H1 (cell line): ENCODE measurements around the gene FAR1. TPM values are rescaled to one million over a fixed set of nuclear protein-coding genes. Genes with fewer than 3 reads are reported as not detected.

Source experiments
- CTCF ChIA-PET: fragments of 300-600 bp; sonication (Branson Sonifier 250); formaldehyde crosslinking; loops from one replicate; lab custom pipeline; 2021; ENCODE audit not compliant: partially characterized antibody; lab: Charles Lee
- POLR2A ChIA-PET: fragments of 300-600 bp; sonication (Branson Sonifier 250); formaldehyde crosslinking; loops from one replicate; lab custom pipeline; 2021; ENCODE audit warnings: inconsistent platforms; ENCODE audit not compliant: partially characterized antibody; lab: Charles Lee
- DNase-seq, 2 experiments: peaks; one replicate each; pipeline versions ENCODE4 v3.0.0 to v3.0.0-alpha.2; 2010 to 2022; ENCODE audit warnings: low spot score in 2 of 2, low read depth in 1 of 2, mixed read lengths in 1 of 2
- FAIRE-seq: peaks from 2 replicates; lab custom pipeline; 2011; peaks lifted over from hg19 to GRCh38; lab: Jason Lieb, UNC
- H2AFZ ChIP-seq: 2 replicates; pipeline ENCODE4 v1.8.1; 2012; ENCODE audit warnings: low read length, inconsistent platforms
- H2AK5ac ChIP-seq: 2 replicates; pipeline ENCODE4 v1.6.1; 2013; ENCODE audit warnings: low read depth, low read length
- H2BK120ac ChIP-seq: replicated peaks from 2 replicates; pipeline ENCODE3; 2013; ENCODE audit warnings: low read depth, low read length, inconsistent platforms
- H2BK12ac ChIP-seq: 2 replicates; pipeline ENCODE4 v1.6.1; 2013; ENCODE audit warnings: low read depth, low read length
- H2BK15ac ChIP-seq: 2 replicates; pipeline ENCODE4 v1.6.1; 2013; ENCODE audit warnings: low read length
- H2BK20ac ChIP-seq: 2 replicates; pipeline ENCODE4 v1.6.1; 2013; ENCODE audit warnings: low read length
- H2BK5ac ChIP-seq: 2 replicates; pipeline ENCODE4 v1.6.1; 2013; ENCODE audit warnings: low read depth, low read length
- H3K14ac ChIP-seq: 2 replicates; pipeline ENCODE4 v1.6.1; 2013; ENCODE audit warnings: inconsistent platforms; ENCODE audit not compliant: insufficient read length
- H3K18ac ChIP-seq: 2 replicates; pipeline ENCODE4 v1.6.1; 2013; ENCODE audit warnings: low read length; ENCODE audit errors: extremely low read depth
- H3K23ac ChIP-seq: 2 replicates; pipeline ENCODE4 v1.6.1; 2013; ENCODE audit warnings: inconsistent platforms; ENCODE audit not compliant: insufficient read length
- H3K23me2 ChIP-seq: 2 replicates; pipeline ENCODE4 v1.6.1; 2013; ENCODE audit warnings: low read depth, low read length
- H3K27ac ChIP-seq: 2 replicates; pipeline ENCODE4 v1.6.1; 2011; ENCODE audit warnings: low read depth, low read length, inconsistent platforms
- H3K27me3 ChIP-seq, 4 experiments: replicated peaks in 1 of 4; 1 replicate in 1 of 4; 2 replicates in 3 of 4; pipeline versions ENCODE4 v1.6.1 to v1.8.1; 2011 to 2013; ENCODE audit warnings: low read length in 3 of 4, mild to moderate bottlenecking in 3 of 4, inconsistent platforms in 2 of 4, mixed read lengths in 2 of 4, moderate library complexity in 1 of 4; ENCODE audit not compliant: control insufficient read depth in 3 of 4, insufficient read depth in 3 of 4; ENCODE audit errors: extremely low read depth in 1 of 4
- H3K36me3 ChIP-seq, 4 experiments: 2 replicates each; pipeline versions ENCODE4 v1.6.1 to v1.8.1; 2011 to 2013; ENCODE audit warnings: mild to moderate bottlenecking in 4 of 4, low read length in 3 of 4, moderate library complexity in 2 of 4, control low read depth in 1 of 4, inconsistent platforms in 1 of 4; ENCODE audit not compliant: insufficient read depth in 4 of 4, control insufficient read depth in 2 of 4
- H3K4ac ChIP-seq: replicated peaks from 2 replicates; pipeline ENCODE3; 2013; ENCODE audit warnings: low read length, low read depth, mixed read lengths, inconsistent platforms; ENCODE audit not compliant: insufficient read length
- H3K4me1 ChIP-seq, 4 experiments: replicated peaks in 1 of 4; 1 replicate in 1 of 4; 2 replicates in 3 of 4; pipeline versions ENCODE4 v1.6.1 to v1.8.1; 2011 to 2013; ENCODE audit warnings: low read length in 3 of 4, inconsistent platforms in 2 of 4, mixed read lengths in 1 of 4; ENCODE audit not compliant: insufficient read depth in 4 of 4, control insufficient read depth in 3 of 4
- H3K4me2 ChIP-seq, 2 experiments: 2 replicates each; pipeline versions ENCODE4 v1.6.1 to v1.8.1; 2011 to 2013; ENCODE audit warnings: low read depth in 2 of 2, low read length in 2 of 2, control low read depth in 1 of 2, inconsistent platforms in 1 of 2, mild to moderate bottlenecking in 1 of 2; ENCODE audit not compliant: insufficient read depth in 1 of 2
- H3K4me3 ChIP-seq, 4 experiments: fragments of 200-600, 300-600 bp in 1 of 4; sonication (generic), shearing (Covaris generic), sonication (Bioruptor Twin) in 1 of 4; 2 replicates each; pipeline versions ENCODE4 v1.5.1 to v1.8.1; 2011 to 2016; ENCODE audit warnings: low read length in 4 of 4, low read depth in 3 of 4, control low read depth in 2 of 4, inconsistent platforms in 2 of 4, mild to moderate bottlenecking in 2 of 4, mixed read lengths in 1 of 4, moderate library complexity in 1 of 4; ENCODE audit not compliant: insufficient read depth in 2 of 4; ENCODE audit errors: extremely low read depth in 1 of 4
- H3K56ac ChIP-seq: replicated peaks from 2 replicates; pipeline ENCODE3; 2013; ENCODE audit warnings: low read depth, mild to moderate bottlenecking, mixed read lengths, low read length, inconsistent platforms; ENCODE audit not compliant: insufficient read length
- H3K79me1 ChIP-seq: 2 replicates; pipeline ENCODE4 v1.6.1; 2013; ENCODE audit warnings: low read depth, low read length, control low read depth
- H3K79me2 ChIP-seq, 2 experiments: 2 replicates each; pipeline versions ENCODE4 v1.6.1 to v1.8.1; 2012 to 2013; ENCODE audit warnings: low read length in 2 of 2, mild to moderate bottlenecking in 2 of 2, inconsistent platforms in 1 of 2; ENCODE audit not compliant: insufficient read depth in 2 of 2, control insufficient read depth in 1 of 2
- H3K9ac ChIP-seq, 4 experiments: replicated peaks in 1 of 4; 1 replicate in 1 of 4; 2 replicates in 3 of 4; pipeline versions ENCODE4 v1.6.1 to v1.8.1; 2011 to 2013; ENCODE audit warnings: low read depth in 3 of 4, low read length in 3 of 4, control low read depth in 2 of 4, mild to moderate bottlenecking in 2 of 4, moderate library complexity in 2 of 4, inconsistent platforms in 1 of 4; ENCODE audit errors: extremely low read depth in 1 of 4
- H3K9me3 ChIP-seq, 2 experiments: 2 replicates each; pipeline versions ENCODE4 v1.6.1 to v1.8.1; 2012 to 2013; ENCODE audit warnings: mild to moderate bottlenecking in 2 of 2, moderate library complexity in 2 of 2, control low read depth in 1 of 2, inconsistent platforms in 1 of 2, low read depth in 1 of 2, low read length in 1 of 2, mixed read lengths in 1 of 2; ENCODE audit not compliant: insufficient read depth in 2 of 2
- H4K20me1 ChIP-seq, 2 experiments: replicated peaks in 1 of 2; 2 replicates each; pipeline versions ENCODE3 to v1.8.1; 2011 to 2013; ENCODE audit warnings: inconsistent platforms in 2 of 2, low read length in 2 of 2, mild to moderate bottlenecking in 1 of 2; ENCODE audit not compliant: insufficient read depth in 2 of 2, control insufficient read depth in 1 of 2
- H4K5ac ChIP-seq: 2 replicates; pipeline ENCODE4 v1.6.1; 2013; ENCODE audit warnings: low read length, low read depth, mixed read lengths, inconsistent platforms; ENCODE audit not compliant: insufficient read length
- H4K8ac ChIP-seq: 2 replicates; pipeline ENCODE4 v1.8.0; 2013; ENCODE audit warnings: mild to moderate bottlenecking, moderate library complexity, low read length, inconsistent platforms; ENCODE audit not compliant: insufficient read depth; ENCODE audit errors: extremely low read depth
- H4K91ac ChIP-seq: replicated peaks from 2 replicates; pipeline ENCODE3; 2013; ENCODE audit warnings: low read length, mixed read lengths, inconsistent platforms; ENCODE audit not compliant: insufficient read length
- CBX5 ChIP-seq: fragments of 300-800, 300-1000 bp; sonication (generic); IDR thresholded peaks from 2 replicates; pipeline ENCODE4 v1.7.1; 2016; ENCODE audit warnings: antibody characterized with exemption, low read length, low read depth
- CHD1 ChIP-seq: IDR thresholded peaks from 2 replicates; pipeline ENCODE4 v1.6.1; 2012; ENCODE audit warnings: low read depth, low read length, improper control_type of control experiment
- CREB1 ChIP-seq: IDR thresholded peaks from 2 replicates; pipeline ENCODE4 v1.6.1; 2012; ENCODE audit warnings: inconsistent platforms
- CTBP2 ChIP-seq: IDR thresholded peaks from 2 replicates; pipeline ENCODE4 v1.7.0; 2011; ENCODE audit warnings: borderline replicate concordance, mild to moderate bottlenecking, moderate library complexity, mixed read lengths, low read length; ENCODE audit not compliant: insufficient read depth, insufficient read length
- EP300 ChIP-seq, 2 experiments: IDR thresholded peaks; 1 replicate in 1 of 2; 2 replicates in 1 of 2; pipeline ENCODE4 v1.6.1; 2011 to 2012; ENCODE audit warnings: low read depth in 2 of 2, low read length in 2 of 2, mild to moderate bottlenecking in 2 of 2, borderline replicate concordance in 1 of 2, inconsistent platforms in 1 of 2, moderate library complexity in 1 of 2
- NANOG ChIP-seq: IDR thresholded peaks from 2 replicates; pipeline ENCODE4 v1.6.1; 2011; ENCODE audit warnings: low read length, low read depth, mild to moderate bottlenecking, inconsistent platforms; ENCODE audit not compliant: insufficient read depth, poor library complexity, severe bottlenecking
- NRF1 ChIP-seq: IDR thresholded peaks from 2 replicates; pipeline ENCODE4 v1.6.1; 2011; ENCODE audit warnings: mild to moderate bottlenecking, low read depth, low read length, improper control_type of control experiment
- PHF8 ChIP-seq: fragments of 200-600 bp; sonication (generic); conservative IDR thresholded peaks from 2 replicates; pipeline ENCODE4 v1.7.1; 2012; ENCODE audit warnings: low read depth, mild to moderate bottlenecking, inconsistent platforms, low read length, moderate library complexity
- POU5F1 ChIP-seq: IDR thresholded peaks from 2 replicates; pipeline ENCODE4 v1.6.1; 2011; ENCODE audit warnings: low read depth, mild to moderate bottlenecking, low read length, moderate library complexity
- RFX5 ChIP-seq: IDR thresholded peaks from 2 replicates; pipeline ENCODE4 v1.6.1; 2011; ENCODE audit warnings: low read depth, low read length, improper control_type of control experiment, borderline replicate concordance
- SIN3A ChIP-seq, 2 experiments: IDR thresholded peaks in 1 of 2; conservative IDR thresholded peaks in 1 of 2; 2 replicates each; pipeline ENCODE4 v1.6.1; 2011 to 2012; ENCODE audit warnings: low read length in 2 of 2, improper control_type of control experiment in 1 of 2, low read depth in 1 of 2, mild to moderate bottlenecking in 1 of 2
- SP2 ChIP-seq: IDR thresholded peaks from 2 replicates; pipeline ENCODE4 v1.6.1; 2012; ENCODE audit warnings: mild to moderate bottlenecking, low read length, inconsistent platforms
- TEAD4 ChIP-seq: IDR thresholded peaks from 2 replicates; pipeline ENCODE4 v1.6.1; 2012; ENCODE audit warnings: low read depth, low read length, inconsistent platforms, mixed read lengths
- YY1 ChIP-seq: IDR thresholded peaks from 2 replicates; pipeline ENCODE4 v1.6.1; 2011; ENCODE audit warnings: low read depth, mild to moderate bottlenecking, low read length
- WGBS, 2 experiments: shearing (Covaris generic) in 1 of 2; methylation state at CpG; one replicate each; pipeline versions ENCODE4 v1.1.6 to v1.1.7; 2013 to 2015; ENCODE audit warnings: low lambda C conversion rate in 2 of 2, mixed read lengths in 2 of 2, inconsistent platforms in 1 of 2, low coverage in 1 of 2, missing lambda C conversion rate in 1 of 2; ENCODE audit not compliant: insufficient replicate concordance in 2 of 2, insufficient coverage in 1 of 2, insufficient read length in 1 of 2; ENCODE audit errors: extremely low coverage in 1 of 2, missing lambda C conversion rate in 1 of 2; 5-methylcytosine and 5-hydroxymethylcytosine counted together
- polyA plus RNA-seq, 7 experiments: library from polyadenylated mRNA; depleted of rRNA in 3 of 7; stranded (reverse) in 5 of 7; unstranded in 2 of 7; fragments of >200 nt in 5 of 7; fragments of 200-250 nt in 2 of 7; gene quantifications; 1 replicate in 5 of 7; 2 replicates in 1 of 7; 4 replicates in 1 of 7; pipeline versions ENCODE4 v1.2.1 to v1.2.3, GENCODE V29; 2011 to 2013; ENCODE audit warnings: missing spikeins in 2 of 7, mixed read lengths in 2 of 7
- total RNA-seq: library from RNA; stranded (reverse); fragmentation: NEBNext Ultra II Directional; extraction: Animal tissue kit (Norgen Biotek cat#: 25700); gene quantifications from 2 replicates; pipeline ENCODE4 v1.2.1, GENCODE V29; 2021

The FAR1 gene
- total and polyA plus RNA-seq, 2 of the 8 experiments (the other 6 are each of a cell fraction or from before 2014, with no cell fraction given) = 29.7 to 68.5 TPM

- H3K9ac ChIP-seq = no peak overlapping the region
- H2BK5ac ChIP-seq = no peak overlapping the region
- FAIRE-seq (no peak), DNase-seq (no peak)
- no peak overlapping the region for H4K5ac ChIP-seq
- H4K8ac ChIP-seq = no peak overlapping the region
- H3K36me3 ChIP-seq = no peaks in the 10 kb centered on the region
- WGBS, 2 experiments = 100% methylated on average over 1 of the region's 1 CpG; no CpG with 5 or more reads in 1 of the 2 experiments
- no peak overlapping the region for H3K23ac ChIP-seq
- H2AFZ ChIP-seq = no peak overlapping the region
- H3K4ac ChIP-seq = no peak overlapping the region
- no peaks in the 10 kb centered on the region for H3K23me2 ChIP-seq
- no peak overlapping the region for H3K27ac ChIP-seq
- peaks cover 12 to 99% of the 10 kb centered on the region in 2 experiments; a peak in 3 of 4 replicates for H3K79me2 ChIP-seq
- H3K56ac ChIP-seq = no peak overlapping the region
- H4K91ac ChIP-seq = no peak overlapping the region
- H3K4me1 ChIP-seq = peaks cover 4 to 19% (median 10%) of the 10 kb centered on the region in 4 experiments
- no peak overlapping the region for H3K4me3 ChIP-seq
- no peak overlapping the region for H3K18ac ChIP-seq
- H3K9me3 ChIP-seq = no peaks in the 10 kb centered on the region
- peaks cover 9 to 12% of the 10 kb centered on the region in 2 experiments for H4K20me1 ChIP-seq
- H2BK12ac ChIP-seq = no peak overlapping the region
- no peak overlapping the region for H3K4me2 ChIP-seq
- H3K79me1 ChIP-seq = peaks cover 8% of the 10 kb centered on the region; the same call in 1 of the 2 replicates
- H3K27me3 ChIP-seq = no peaks in the 10 kb centered on the region
- H2BK20ac ChIP-seq = no peak overlapping the region
- H2BK15ac ChIP-seq = no peak overlapping the region
- H2BK120ac ChIP-seq = no peak overlapping the region
- ChIA-PET CTCF (interaction anchor here (0.6 to 2.8 kb wide), 4 partner anchors 9 to 189 kb away, joined by 3 to 9 read pairs (median 5); no protein-coding TSS in a partner anchor), POLR2A (interaction anchor here (1.3 to 1.9 kb wide), 2 partner anchors 8 to 9 kb away, joined by 6 to 10 read pairs; partner anchors contain the start of gene FAR1)
- H2AK5ac ChIP-seq = no peak overlapping the region
- H3K14ac ChIP-seq = no peak overlapping the region
- TF ChIP-seq PHF8 (no peak), NRF1 (no peak), CREB1 (no peak), SP2 (no peak), NANOG (no peak), TEAD4 (no peak), CTBP2 (no peak), RFX5 (no peak), POU5F1 (no peak), EP300 (IDR thresholded peaks at IDR 0.05; ENCODE audit: borderline replicate concordance in 1 of 2, low read depth in 2 of 2, low read length in 2 of 2) (no peak), SIN3A (conservative IDR thresholded peaks at IDR 0.05 in 1 of 2, IDR thresholded peaks at IDR 0.05 in 1 of 2; ENCODE audit: low read depth in 1 of 2, low read length in 2 of 2) (no peak), CHD1 (no peak), CBX5 (no peak), YY1 (no peak)
Measured at GRCh38 chr11:13676576-13676975, 8.1 kb downstream of the FAR1 start.
